H9 (cell line): ENCODE data around the gene LDLRAD4. TPM values are rescaled to one million over a fixed set of nuclear protein-coding genes. Genes with fewer than 3 reads are reported as not detected.

Source experiments
- DNase-seq: peaks from one replicate; pipeline ENCODE4 v3.0.0-alpha.2; 2017
- H2AFZ ChIP-seq: one replicate; pipeline ENCODE4 v1.6.1; 2013; ENCODE audit warnings: mild to moderate bottlenecking, low read length, control low read depth, moderate library complexity
- H2AK5ac ChIP-seq: 2 replicates; pipeline ENCODE4 v1.6.1; 2013; ENCODE audit warnings: low read length, control low read depth, mixed read lengths; ENCODE audit not compliant: insufficient read length
- H2BK120ac ChIP-seq: one replicate; pipeline ENCODE4 v1.6.1; 2013; ENCODE audit warnings: low read depth, mild to moderate bottlenecking, low read length, control low read depth, inconsistent platforms; ENCODE audit not compliant: poor library complexity, severe bottlenecking
- H2BK12ac ChIP-seq: 2 replicates; pipeline ENCODE4 v1.6.1; 2013; ENCODE audit warnings: low read length, control low read depth, mixed read lengths, low read depth; ENCODE audit not compliant: insufficient read length
- H2BK15ac ChIP-seq: 2 replicates; pipeline ENCODE4 v1.6.1; 2013; ENCODE audit warnings: low read depth, low read length, control low read depth
- H2BK20ac ChIP-seq: one replicate; pipeline ENCODE4 v1.6.1; 2013; ENCODE audit warnings: low read depth, mild to moderate bottlenecking, low read length, control low read depth, inconsistent platforms; ENCODE audit not compliant: poor library complexity, severe bottlenecking
- H2BK5ac ChIP-seq: 2 replicates; pipeline ENCODE4 v1.6.1; 2013; ENCODE audit warnings: low read length, control low read depth, mixed read lengths; ENCODE audit not compliant: insufficient read length
- H3K14ac ChIP-seq: 2 replicates; pipeline ENCODE4 v1.6.1; 2013; ENCODE audit warnings: low read length, control low read depth; ENCODE audit not compliant: insufficient read depth
- H3K18ac ChIP-seq: 2 replicates; pipeline ENCODE4 v1.6.1; 2013; ENCODE audit warnings: low read depth, mild to moderate bottlenecking, mixed read lengths, low read length, control low read depth; ENCODE audit not compliant: insufficient read length
- H3K23ac ChIP-seq: 2 replicates; pipeline ENCODE4 v1.6.1; 2013; ENCODE audit warnings: low read length, control low read depth, mixed read lengths, low read depth; ENCODE audit not compliant: insufficient read length
- H3K23me2 ChIP-seq: 2 replicates; pipeline ENCODE4 v1.6.1; 2013; ENCODE audit warnings: low read depth, mild to moderate bottlenecking, mixed read lengths, low read length, control low read depth; ENCODE audit not compliant: insufficient read length, poor library complexity, severe bottlenecking
- H3K27ac ChIP-seq: 2 replicates; pipeline ENCODE4 v1.5.1; 2013; ENCODE audit warnings: low read length, control low read depth, mixed read lengths, low read depth; ENCODE audit not compliant: insufficient read length
- H3K27me3 ChIP-seq: 2 replicates; pipeline ENCODE4 v1.6.1; 2013; ENCODE audit warnings: low read length, control low read depth, inconsistent platforms; ENCODE audit not compliant: insufficient read depth
- H3K4ac ChIP-seq: 2 replicates; pipeline ENCODE4 v1.6.1; 2013; ENCODE audit warnings: low read depth, mild to moderate bottlenecking, control low read depth, inconsistent platforms, low read length, moderate library complexity
- H3K4me1 ChIP-seq: 2 replicates; pipeline ENCODE4 v1.6.1; 2013; ENCODE audit warnings: low read length, control low read depth, inconsistent platforms; ENCODE audit not compliant: insufficient read depth
- H3K4me2 ChIP-seq: 2 replicates; pipeline ENCODE4 v1.6.1; 2013; ENCODE audit warnings: low read length, control low read depth, mixed read lengths; ENCODE audit not compliant: insufficient read length, insufficient read depth
- H3K56ac ChIP-seq: 2 replicates; pipeline ENCODE4 v1.6.1; 2013; ENCODE audit warnings: low read depth, mild to moderate bottlenecking, mixed read lengths, low read length, control low read depth; ENCODE audit not compliant: insufficient read length
- H3K79me1 ChIP-seq: 2 replicates; pipeline ENCODE4 v1.6.1; 2013; ENCODE audit warnings: low read depth, mild to moderate bottlenecking, moderate library complexity, low read length, control low read depth, inconsistent platforms; ENCODE audit not compliant: insufficient read depth, poor library complexity, severe bottlenecking
- H3K79me2 ChIP-seq: 2 replicates; pipeline ENCODE4 v1.6.1; 2013; ENCODE audit warnings: low read length, control low read depth, inconsistent platforms; ENCODE audit not compliant: insufficient read depth
- H3K9ac ChIP-seq: 2 replicates; pipeline ENCODE4 v1.6.1; 2013; ENCODE audit warnings: low read length, control low read depth, mixed read lengths; ENCODE audit not compliant: insufficient read length; ENCODE audit errors: extremely low read depth
- H3K9me3 ChIP-seq: one replicate; pipeline ENCODE4 v1.6.1; 2013; ENCODE audit warnings: low read depth, low read length, inconsistent platforms; ENCODE audit not compliant: control insufficient read depth
- H3T11ph ChIP-seq: one replicate; pipeline ENCODE4 v1.6.1; 2013; ENCODE audit warnings: mild to moderate bottlenecking, low read length, control low read depth, inconsistent platforms
- H4K20me1 ChIP-seq: one replicate; pipeline ENCODE4 v1.6.1; 2013; ENCODE audit not compliant: control insufficient read depth, insufficient read length, insufficient read depth
- H4K5ac ChIP-seq: 2 replicates; pipeline ENCODE4 v1.6.1; 2013; ENCODE audit warnings: low read depth, mild to moderate bottlenecking, mixed read lengths, low read length, control low read depth; ENCODE audit not compliant: insufficient read length
- H4K8ac ChIP-seq: replicated peaks from 2 replicates; pipeline ENCODE4 v1.6.1; 2013; ENCODE audit warnings: low read length, control low read depth, mixed read lengths, low read depth; ENCODE audit not compliant: insufficient read length
- H4K91ac ChIP-seq: 2 replicates; pipeline ENCODE4 v1.6.1; 2013; ENCODE audit warnings: low read depth, mild to moderate bottlenecking, moderate library complexity, mixed read lengths, low read length, control low read depth; ENCODE audit not compliant: insufficient read length
- H3K27ac Mint-ChIP-seq, 3 experiments: 2 replicates in 2 of 3; 3 replicates in 1 of 3; pipeline ENCODE4 v1.8.0; 2020 to 2021; ENCODE audit warnings: mixed read lengths in 3 of 3, mild to moderate bottlenecking in 1 of 3, moderate library complexity in 1 of 3
- H3K27me3 Mint-ChIP-seq: 2 replicates; pipeline ENCODE4 v1.8.0; 2021; ENCODE audit warnings: low read depth, mild to moderate bottlenecking, moderate library complexity, mixed read lengths
- H3K36me3 Mint-ChIP-seq, 3 experiments: 2 replicates in 2 of 3; 3 replicates in 1 of 3; pipeline ENCODE4 v1.8.0; 2020 to 2021; ENCODE audit warnings: low read depth in 3 of 3, mixed read lengths in 3 of 3; ENCODE audit not compliant: insufficient read depth in 1 of 3
- H3K4me1 Mint-ChIP-seq, 2 experiments: 2 replicates each; pipeline ENCODE4 v1.8.0; 2020; ENCODE audit warnings: mixed read lengths in 2 of 2
- H3K4me3 Mint-ChIP-seq, 2 experiments: 2 replicates in 1 of 2; 3 replicates in 1 of 2; pipeline ENCODE4 v1.8.0; 2020 to 2021; ENCODE audit warnings: mild to moderate bottlenecking in 2 of 2, mixed read lengths in 2 of 2, moderate library complexity in 1 of 2
- H3K9me3 Mint-ChIP-seq, 2 experiments: 2 replicates in 1 of 2; 3 replicates in 1 of 2; pipeline ENCODE4 v1.8.0; 2020; ENCODE audit warnings: mild to moderate bottlenecking in 2 of 2, mixed read lengths in 2 of 2, moderate library complexity in 1 of 2
- CTCF ChIP-seq: fragments of 200-600 bp; sonication (generic); conservative IDR thresholded peaks from 3 replicates; pipeline ENCODE4 v1.8.0; 2021; ENCODE audit warnings: antibody characterized with exemption, mild to moderate bottlenecking
- WGBS: extraction: QIAGEN DNeasy Blood & Tissue Kit; methylation state at CpG from one replicate; pipeline ENCODE4 v1.1.7; 2013; ENCODE audit warnings: missing lambda C conversion rate, low lambda C conversion rate, mixed read lengths; ENCODE audit not compliant: insufficient read length; ENCODE audit errors: extremely low coverage; 5-methylcytosine and 5-hydroxymethylcytosine counted together
- total RNA-seq: library from RNA; stranded (reverse); gene quantifications from 2 replicates; pipeline ENCODE4 v1.2.1, GENCODE V29; 2021

The LDLRAD4 gene
- total RNA-seq, 1 experiment from 2014 or later, result 3.9 TPM

- H2BK5ac ChIP-seq, result no peak overlapping the region
- H3K23me2 ChIP-seq, result no peaks in the 10 kb centered on the region
- H3K27me3 ChIP-seq, result no peaks in the 10 kb centered on the region
- no peak overlapping the region for H3K4me3 Mint-ChIP-seq
- no peak overlapping the region for H2AK5ac ChIP-seq
- H3K9me3 ChIP-seq, result no peaks in the 10 kb centered on the region
- H2AFZ ChIP-seq, result no peak overlapping the region
- no peak for TF ChIP-seq CTCF
- peaks cover 29 to 32% of the 10 kb centered on the region in 2 experiments for H3K4me1 Mint-ChIP-seq
- H4K5ac ChIP-seq, result no peak overlapping the region
- no peak overlapping the region for H3K4me2 ChIP-seq
- no peak overlapping the region for H2BK20ac ChIP-seq
- no peak overlapping the region for H3K27ac ChIP-seq
- H3K36me3 Mint-ChIP-seq, result no peaks in the 10 kb centered on the region; a peak in 1 of 7 replicates
- H3K4me1 ChIP-seq, result no peaks in the 10 kb centered on the region
- no peak overlapping the region for H3K9ac ChIP-seq
- no peak overlapping the region for H2BK15ac ChIP-seq
- no peak overlapping the region for H3K14ac ChIP-seq
- peak overlapping the region in 1 of 3 experiments; percentile 52; a peak in 1 of 7 replicates for H3K27ac Mint-ChIP-seq
- no peak overlapping the region for H3K23ac ChIP-seq
- no peak overlapping the region for H3K56ac ChIP-seq
- no peak overlapping the region for H3T11ph ChIP-seq
- H4K20me1 ChIP-seq, result no peaks in the 10 kb centered on the region
- no peak overlapping the region for H3K4ac ChIP-seq
- no peak overlapping the region for H2BK12ac ChIP-seq
- WGBS, result no CpG with 5 or more reads among the region's 15 CpGs
- H3K9me3 Mint-ChIP-seq, result 0 out of 5 replicates have a peak, but pooled peaks cover 0 to 3% of the 10 kb centered on the region in 2 experiments
- peak; percentile 20 for DNase-seq
- peak overlapping the region; percentile 44 for H3K18ac ChIP-seq
- H4K91ac ChIP-seq, result no peak overlapping the region
- no peaks in the 10 kb centered on the region for H3K79me2 ChIP-seq
- H3K79me1 ChIP-seq, result no peaks in the 10 kb centered on the region
- H2BK120ac ChIP-seq, result no peak overlapping the region
- H3K27me3 Mint-ChIP-seq, result peaks cover 1% of the 10 kb centered on the region; the same call in 1 of the 2 replicates
- no peak overlapping the region for H4K8ac ChIP-seq
Measured at GRCh38 chr18:13252686-13253410, 34.3 kb downstream of the LDLRAD4 start.
